Measurements from ENCODE around the gene ZC3H13. TPM values are rescaled to one million over a fixed set of nuclear protein-coding genes. Genes with fewer than 3 reads are reported as not detected.

Gene ZC3H13
- total RNA-seq = 10 to 100 TPM; 55.9 to 57.0 TPM
- polyA plus RNA-seq = 10 to 100 TPM; 14.1 to 15.9 TPM
- long read RNA-seq, donor 1, partial matches to known transcripts = 103 of 134 reads
- long read RNA-seq, donor 1, other reads (novel, unspliced or antisense) = 31 of 134 reads
- long read RNA-seq, donor 2, partial matches to known transcripts = 50 of 65 reads
- long read RNA-seq, donor 2, other reads (novel, unspliced or antisense) = 15 of 65 reads

DNA sequence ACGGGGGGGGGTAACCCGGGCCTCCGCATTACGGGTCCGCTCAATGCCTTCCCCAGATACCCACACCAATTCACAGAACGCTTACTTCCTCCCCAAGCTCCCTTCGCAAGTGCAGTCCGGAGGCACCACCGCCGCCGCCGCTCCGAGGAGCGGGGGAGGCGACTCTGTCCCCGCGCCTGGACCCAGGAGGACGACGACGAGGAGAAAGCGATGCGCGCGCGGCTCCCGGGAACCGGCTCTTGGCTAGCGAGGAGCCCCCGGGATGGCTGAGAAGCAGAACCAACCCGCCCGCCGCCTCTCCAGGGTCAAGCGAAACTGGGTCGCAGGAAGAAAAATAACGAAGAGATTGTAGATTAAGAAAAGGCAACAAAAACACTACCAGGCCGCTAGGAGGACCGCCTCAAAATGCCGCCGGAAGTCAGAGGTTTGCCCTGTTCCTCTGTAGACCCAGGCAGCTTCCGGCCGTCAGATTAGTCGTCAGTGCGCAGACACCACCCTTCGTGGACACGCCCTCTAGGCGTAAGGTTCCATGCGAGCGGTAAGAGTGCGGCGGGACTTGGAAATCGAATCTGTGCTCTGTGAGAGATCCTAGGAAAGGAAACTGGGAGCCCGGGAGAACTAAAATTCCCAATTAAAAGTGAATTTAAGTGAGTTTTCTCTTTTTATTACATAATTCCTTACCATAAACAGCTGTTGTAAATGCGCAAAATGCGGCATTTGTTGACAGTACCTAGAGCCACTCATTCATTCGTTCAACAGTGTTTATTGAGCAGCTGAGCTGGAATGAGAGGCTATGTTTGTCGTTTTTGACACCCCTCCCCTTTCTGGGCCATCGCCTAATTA lies at the start of gene ZC3H13:
Gene ZC3H13, minus strand, starts transcription at position 428 of the 843 bp plus-strand sequence. CDS start 7,239 bp downstream, outside the sequence.
- Histone ChIP-seq H3K4me3 (ENCODE audit: low read length in 2 of 2) (peak within 1 kb of the TSS; percentile 66 to 68), H3K4me1 (ENCODE audit: control insufficient read depth in 1 of 2, insufficient read depth in 2 of 2, low read length in 2 of 2) (peaks cover 0 to 3% of the 10 kb centered on the region in 2 donors), H3K36me3 (ENCODE audit: control insufficient read depth in 1 of 2, insufficient read depth in 2 of 2, low read length in 1 of 2) (no peaks in the 10 kb centered on the region), H3K9me3 (ENCODE audit: control insufficient read depth, low read length) (no peaks in the 10 kb centered on the region), H3K27me3 (ENCODE audit: control insufficient read depth in 1 of 2, insufficient read depth in 2 of 2, low read length in 1 of 2) (no peaks in the 10 kb centered on the region), H3K27ac (ENCODE audit: low read depth in 1 of 2, low read length in 2 of 2) (peak within 1 kb of the TSS in 1 of 2 donors; percentile 83)
- intact Hi-C loops (cut with DNase I) = no loop called here
- WGBS, 2 donors = 0% methylated on average over 57 of the region's 57 CpGs
- DNase-seq (peak; percentile 96 to 97), ATAC-seq (ENCODE audit: low FRiP score) (peak; percentile 100)

- H3K9me3 ChIP-seq (ENCODE audit: control insufficient read depth, low read length) = no peaks in the 10 kb centered on the region
- no peak overlapping the region for H3K4me3 ChIP-seq (ENCODE audit: low read length in 2 of 2)
- no peak overlapping the region for H3K27ac ChIP-seq (ENCODE audit: low read depth in 1 of 2, low read length in 2 of 2)
- intact Hi-C loops (cut with DNase I) = no loop called here
- ATAC-seq (ENCODE audit: low FRiP score) = no peak
- no peaks in the 10 kb centered on the region for H3K27me3 ChIP-seq (ENCODE audit: control insufficient read depth in 1 of 2, insufficient read depth in 2 of 2, low read length in 1 of 2)
- no peaks in the 10 kb centered on the region for H3K36me3 ChIP-seq (ENCODE audit: control insufficient read depth in 1 of 2, insufficient read depth in 2 of 2, low read length in 1 of 2)
- H3K4me1 ChIP-seq (ENCODE audit: control insufficient read depth in 1 of 2, insufficient read depth in 2 of 2, low read length in 2 of 2) = peaks cover 0 to 2% of the 10 kb centered on the region in 2 donors
- no peak for DNase-seq
These were observed 49.7 kb upstream of the ZC3H13 start for GRCh38 chr13:46102255-46102605.

DNA sequence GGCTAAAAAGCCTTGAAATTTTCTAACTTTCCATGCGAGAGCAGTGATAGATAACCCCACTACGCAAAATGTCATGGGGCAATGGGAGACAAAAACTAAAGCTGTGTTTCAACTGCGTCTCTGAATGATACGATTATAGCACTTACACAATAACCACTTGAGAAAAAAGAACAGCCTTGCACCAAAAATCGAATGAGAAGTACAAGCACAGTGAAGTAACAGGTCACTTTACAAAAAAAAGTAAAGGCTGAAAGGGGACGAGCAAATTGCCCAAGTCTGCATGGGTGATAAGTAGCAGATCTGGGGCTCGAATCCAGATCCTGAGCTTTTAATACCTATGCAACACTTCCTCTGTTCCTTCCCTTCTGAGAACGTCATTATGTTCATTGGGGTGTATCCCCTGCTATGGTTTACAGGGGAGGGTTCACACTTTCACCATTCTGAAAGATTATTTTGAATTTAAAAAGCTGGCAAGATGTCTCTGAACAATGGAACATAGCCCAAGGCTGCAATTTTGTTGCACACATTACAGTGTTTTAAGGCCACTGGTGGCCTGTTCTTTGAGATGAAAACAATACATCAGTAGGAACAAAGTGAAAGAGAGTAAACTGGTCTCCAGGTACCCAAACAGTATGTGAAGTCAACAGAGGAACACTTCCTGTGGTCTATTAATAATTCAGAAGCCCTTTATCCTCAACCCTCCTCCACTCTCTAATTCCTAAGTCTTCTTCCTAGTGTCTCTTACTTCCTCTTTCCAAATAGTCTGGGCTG lies 49.1 kb upstream of the ZC3H13 start:
- no peaks in the 10 kb centered on the region for H3K9me3 ChIP-seq (ENCODE audit: control insufficient read depth, low read length)
- WGBS, 2 donors = 61 to 64% methylated on average over 8 of the region's 8 CpGs
- intact Hi-C loops (cut with DNase I) = no loop called here
- no peaks in the 10 kb centered on the region for H3K27me3 ChIP-seq (ENCODE audit: control insufficient read depth in 1 of 2, insufficient read depth in 2 of 2, low read length in 1 of 2)
- no peak overlapping the region for H3K27ac ChIP-seq (ENCODE audit: low read depth in 1 of 2, low read length in 2 of 2)
- no peak for DNase-seq
- no peak overlapping the region for H3K4me3 ChIP-seq (ENCODE audit: low read length in 2 of 2)
- peaks cover 0 to 2% of the 10 kb centered on the region in 2 donors for H3K4me1 ChIP-seq (ENCODE audit: control insufficient read depth in 1 of 2, insufficient read depth in 2 of 2, low read length in 2 of 2)
- no peaks in the 10 kb centered on the region for H3K36me3 ChIP-seq (ENCODE audit: control insufficient read depth in 1 of 2, insufficient read depth in 2 of 2, low read length in 1 of 2)
- no peak for ATAC-seq (ENCODE audit: low FRiP score)

DNA sequence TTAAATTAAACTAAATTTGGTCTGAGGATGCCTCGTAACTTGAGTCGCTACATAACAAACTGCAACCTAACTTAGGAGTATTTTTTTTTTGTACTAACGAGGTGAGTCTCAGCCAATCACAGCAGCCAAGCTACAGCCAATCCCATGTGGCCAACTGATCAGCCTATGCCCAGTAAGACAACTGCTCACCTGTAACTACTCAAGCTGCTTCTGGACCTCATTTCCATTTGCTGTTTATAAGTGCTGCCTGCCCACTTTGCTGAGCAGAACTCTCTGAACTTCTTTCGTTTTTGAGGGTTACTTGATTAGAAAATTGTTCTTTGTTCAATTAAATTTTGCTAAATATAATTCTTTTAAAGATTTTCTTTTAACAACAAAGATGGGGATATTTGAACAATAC lies 48.5 kb upstream of the ZC3H13 start:
- Histone ChIP-seq H3K4me1 (ENCODE audit: control insufficient read depth in 1 of 2, insufficient read depth in 2 of 2, low read length in 2 of 2) (peaks cover 0 to 2% of the 10 kb centered on the region in 2 donors), H3K4me3 (ENCODE audit: low read length in 2 of 2) (no peak overlapping the region), H3K36me3 (ENCODE audit: control insufficient read depth in 1 of 2, insufficient read depth in 2 of 2, low read length in 1 of 2) (no peaks in the 10 kb centered on the region), H3K9me3 (ENCODE audit: control insufficient read depth, low read length) (peaks cover 2% of the 10 kb centered on the region), H3K27me3 (ENCODE audit: control insufficient read depth in 1 of 2, insufficient read depth in 2 of 2, low read length in 1 of 2) (no peaks in the 10 kb centered on the region), H3K27ac (ENCODE audit: low read depth in 1 of 2, low read length in 2 of 2) (no peak overlapping the region)
- WGBS, 2 donors = 82 to 86% methylated on average over 4 of the region's 4 CpGs
- intact Hi-C loops (cut with DNase I) = no loop called here
- no peak for ATAC-seq (ENCODE audit: low FRiP score)
- DNase-seq = no peak

DNA sequence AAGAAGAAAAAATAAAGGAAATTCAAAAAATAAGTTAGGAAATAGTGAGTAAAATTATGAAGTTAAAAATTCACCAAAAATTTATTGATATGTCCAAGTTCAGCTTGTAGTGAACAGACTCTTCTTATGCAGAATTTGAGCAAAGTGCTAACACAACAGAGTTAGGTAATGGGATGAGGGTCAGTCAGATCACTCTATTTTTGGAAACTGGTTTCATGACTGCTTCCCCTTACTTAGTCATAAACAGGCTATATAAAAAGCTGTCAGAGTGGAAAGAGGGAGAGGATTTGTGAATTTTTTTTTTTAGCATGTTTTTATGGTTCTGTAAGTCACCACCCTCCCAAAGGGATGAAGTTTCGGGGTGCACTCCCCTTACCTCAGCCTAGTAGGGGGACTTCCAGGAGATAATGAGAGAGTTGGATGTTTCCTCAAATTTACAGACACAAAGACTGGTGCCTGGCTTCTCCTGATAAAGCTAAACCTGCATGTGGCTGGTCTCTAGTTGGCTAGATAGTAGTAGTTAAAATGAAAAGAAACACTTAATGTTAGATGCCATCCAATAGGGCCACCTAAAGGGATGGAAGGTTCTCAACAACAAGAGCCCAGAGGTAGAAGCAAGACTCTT lies 47.8 kb upstream of the ZC3H13 start:
- H3K27ac ChIP-seq (ENCODE audit: low read depth in 1 of 2, low read length in 2 of 2) = no peak overlapping the region

GRCh38 chr13:46097663-46098062 lies 45.1 kb upstream of the ZC3H13 start:
- intact Hi-C loops (cut with DNase I) = no loop called here
- Histone ChIP-seq H3K9me3 (ENCODE audit: control insufficient read depth, low read length) (peaks cover 2% of the 10 kb centered on the region), H3K27me3 (ENCODE audit: control insufficient read depth in 1 of 2, insufficient read depth in 2 of 2, low read length in 1 of 2) (no peaks in the 10 kb centered on the region), H3K4me1 (ENCODE audit: control insufficient read depth in 1 of 2, insufficient read depth in 2 of 2, low read length in 2 of 2) (peaks cover 0 to 2% of the 10 kb centered on the region in 2 donors), H3K36me3 (ENCODE audit: control insufficient read depth in 1 of 2, insufficient read depth in 2 of 2, low read length in 1 of 2) (no peaks in the 10 kb centered on the region), H3K27ac (ENCODE audit: low read depth in 1 of 2, low read length in 2 of 2) (no peak overlapping the region), H3K4me3 (ENCODE audit: low read length in 2 of 2) (no peak overlapping the region)
- DNase-seq = no peak
- WGBS, 2 donors = 79 to 84% methylated on average over 4 of the region's 4 CpGs
- no peak for ATAC-seq (ENCODE audit: low FRiP score)

More for the DNA sequence above, 47.8 kb upstream of the ZC3H13 start:
- DNase-seq (no peak), ATAC-seq (ENCODE audit: low FRiP score) (no peak)
- H3K4me3 ChIP-seq (ENCODE audit: low read length in 2 of 2) = no peak overlapping the region
- H3K9me3 ChIP-seq (ENCODE audit: control insufficient read depth, low read length) = peaks cover 2% of the 10 kb centered on the region
- H3K4me1 ChIP-seq (ENCODE audit: control insufficient read depth in 1 of 2, insufficient read depth in 2 of 2, low read length in 2 of 2) = peaks cover 0 to 2% of the 10 kb centered on the region in 2 donors
- no peaks in the 10 kb centered on the region for H3K36me3 ChIP-seq (ENCODE audit: control insufficient read depth in 1 of 2, insufficient read depth in 2 of 2, low read length in 1 of 2)
- WGBS, 2 donors = 59 to 60% methylated on average over 1 of the region's 1 CpG
- H3K27me3 ChIP-seq (ENCODE audit: control insufficient read depth in 1 of 2, insufficient read depth in 2 of 2, low read length in 1 of 2) = no peaks in the 10 kb centered on the region
- intact Hi-C loops (cut with DNase I) = no loop called here

DNA sequence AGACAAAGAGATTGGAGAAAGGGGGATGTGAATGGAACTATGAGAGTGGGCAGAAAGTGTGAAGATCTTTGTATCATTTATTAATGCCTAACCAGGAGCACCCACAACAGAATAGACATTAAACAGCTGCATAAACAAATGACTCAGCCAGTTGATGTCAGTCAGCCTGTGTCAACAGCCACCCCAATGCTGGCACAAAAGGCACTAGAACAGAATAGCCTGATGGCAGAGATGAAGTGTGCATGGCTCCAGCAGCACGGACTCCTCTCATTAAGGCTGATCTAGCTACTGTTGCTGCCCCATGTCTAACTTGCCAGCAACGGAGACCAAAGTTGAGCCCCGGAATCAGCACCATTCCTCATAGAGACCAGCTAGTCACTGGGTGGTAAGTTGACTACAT lies 44.5 kb upstream of the ZC3H13 start:
- Histone ChIP-seq H3K4me3 (ENCODE audit: low read length in 2 of 2) (no peak overlapping the region), H3K36me3 (ENCODE audit: control insufficient read depth in 1 of 2, insufficient read depth in 2 of 2, low read length in 1 of 2) (no peaks in the 10 kb centered on the region), H3K27me3 (ENCODE audit: control insufficient read depth in 1 of 2, insufficient read depth in 2 of 2, low read length in 1 of 2) (no peaks in the 10 kb centered on the region), H3K9me3 (ENCODE audit: control insufficient read depth, low read length) (peaks cover 2% of the 10 kb centered on the region), H3K4me1 (ENCODE audit: control insufficient read depth in 1 of 2, insufficient read depth in 2 of 2, low read length in 2 of 2) (peaks cover 0 to 2% of the 10 kb centered on the region in 2 donors), H3K27ac (ENCODE audit: low read depth in 1 of 2, low read length in 2 of 2) (no peak overlapping the region)
- intact Hi-C loops (cut with DNase I) = no loop called here
- no peak for ATAC-seq (ENCODE audit: low FRiP score)
- DNase-seq = no peak
- WGBS, 2 donors = 67 to 68% methylated on average over 3 of the region's 3 CpGs

DNA sequence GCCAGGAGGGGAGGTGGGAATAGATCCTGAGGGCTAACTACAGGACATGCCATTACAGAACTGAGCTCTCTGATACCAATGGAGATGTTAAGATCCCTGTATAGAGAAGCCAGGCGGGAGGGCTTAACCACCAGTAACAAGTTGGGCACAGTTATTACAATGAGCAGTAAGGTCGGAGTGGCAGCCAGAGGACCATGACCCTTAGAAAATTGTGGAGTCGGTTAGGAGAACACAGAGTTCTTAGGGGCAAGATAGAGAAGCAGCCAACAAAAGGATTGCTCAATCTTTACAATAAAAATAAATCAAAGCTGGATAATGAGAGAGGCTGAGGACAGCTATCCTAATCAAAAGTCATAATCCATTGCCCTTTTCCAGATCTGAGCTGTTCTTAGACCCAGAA lies 41.9 kb upstream of the ZC3H13 start:
- Histone ChIP-seq H3K27me3 (ENCODE audit: control insufficient read depth in 1 of 2, insufficient read depth in 2 of 2, low read length in 1 of 2) (no peaks in the 10 kb centered on the region), H3K4me1 (ENCODE audit: control insufficient read depth in 1 of 2, insufficient read depth in 2 of 2, low read length in 2 of 2) (no peaks in the 10 kb centered on the region), H3K4me3 (ENCODE audit: low read length in 2 of 2) (no peak overlapping the region), H3K9me3 (ENCODE audit: control insufficient read depth, low read length) (peaks cover 2% of the 10 kb centered on the region), H3K36me3 (ENCODE audit: control insufficient read depth in 1 of 2, insufficient read depth in 2 of 2, low read length in 1 of 2) (no peaks in the 10 kb centered on the region), H3K27ac (ENCODE audit: low read depth in 1 of 2, low read length in 2 of 2) (no peak overlapping the region)
- no peak for DNase-seq
- 86% methylated on average over 3 of the region's 3 CpGs for WGBS, 2 donors
- intact Hi-C loops (cut with DNase I) = no loop called here
- ATAC-seq (ENCODE audit: low FRiP score) = no peak

Measured in aorta (tissue), 5 donors.